Glutamatergic neuron (in vitro differentiated cells): ENCODE results near the gene PLA2G2C. TPM values are rescaled to one million over a fixed set of nuclear protein-coding genes. Genes with fewer than 3 reads are reported as not detected.

Experiments used
- DNase-seq: peaks from one replicate; pipeline ENCODE4 v3.0.0; 2022
- H3K27ac Mint-ChIP-seq: one replicate; pipeline ENCODE4 v1.8.0; 2020; ENCODE audit warnings: mild to moderate bottlenecking, mixed read lengths, inconsistent platforms; ENCODE audit not compliant: unreplicated experiment
- H3K27me3 Mint-ChIP-seq: one replicate; pipeline ENCODE4 v1.8.0; 2020; ENCODE audit warnings: mild to moderate bottlenecking, moderate library complexity, mixed read lengths, inconsistent platforms; ENCODE audit not compliant: unreplicated experiment
- H3K36me3 Mint-ChIP-seq: one replicate; pipeline ENCODE4 v1.8.0; 2020; ENCODE audit warnings: mild to moderate bottlenecking, mixed read lengths, inconsistent platforms; ENCODE audit not compliant: unreplicated experiment
- H3K4me1 Mint-ChIP-seq: one replicate; pipeline ENCODE4 v1.8.0; 2020; ENCODE audit warnings: mild to moderate bottlenecking, low read depth, mixed read lengths, inconsistent platforms; ENCODE audit not compliant: unreplicated experiment
- H3K4me3 Mint-ChIP-seq: one replicate; pipeline ENCODE4 v1.8.0; 2020; ENCODE audit warnings: mild to moderate bottlenecking, mixed read lengths, inconsistent platforms; ENCODE audit not compliant: unreplicated experiment
- H3K9me3 Mint-ChIP-seq: one replicate; pipeline ENCODE4 v1.8.0; 2020; ENCODE audit warnings: mild to moderate bottlenecking, moderate library complexity, mixed read lengths, inconsistent platforms; ENCODE audit not compliant: unreplicated experiment
- total RNA-seq: library from RNA; stranded (reverse); fragmentation: NEBNext Ultra II Directional; extraction: Animal tissue kit (Norgen Biotek cat#: 25700); gene quantifications from one replicate; pipeline ENCODE4 v1.2.1, GENCODE V29; 2021; ENCODE audit not compliant: unreplicated experiment
- TF ChIP-seq, protein P1 (sequence below): fragments of 200-600 bp; sonication (generic); IDR thresholded peaks from one replicate; pipeline ENCODE4 v1.5.0; 2021; ENCODE audit not compliant: partially characterized antibody, unreplicated experiment

The PLA2G2C gene
- total RNA-seq, 1 donor from 2014 or later = not detected

DNA sequence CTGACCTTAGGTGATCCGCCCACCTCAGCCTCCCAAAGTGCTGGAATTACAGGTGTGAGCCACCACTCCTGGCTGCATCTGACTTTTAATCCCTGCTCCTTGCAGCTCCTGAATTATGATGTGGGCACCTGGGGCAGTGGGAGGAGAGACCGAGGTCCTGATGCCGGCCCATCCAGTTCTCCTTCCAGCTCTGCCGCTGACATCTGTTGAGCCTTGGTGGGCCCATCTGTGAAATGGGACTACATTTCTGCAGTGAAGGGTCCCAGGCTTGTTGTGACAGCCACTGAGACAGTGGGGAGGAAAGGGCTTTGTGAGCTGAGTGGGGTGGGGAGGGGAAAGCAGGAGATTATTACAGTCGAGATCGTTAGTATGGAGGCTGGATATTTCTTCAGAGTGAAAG, 35.3 kb downstream of the PLA2G2C start:
- H3K9me3 Mint-ChIP-seq = peaks cover 3% of the 10 kb centered on the region
- peaks cover 6% of the 10 kb centered on the region for H3K4me1 Mint-ChIP-seq
- no peaks in the 10 kb centered on the region for H3K36me3 Mint-ChIP-seq
- no peak overlapping the region for H3K27ac Mint-ChIP-seq
- peak; percentile 7 for DNase-seq
- TF ChIP-seq, protein P1, sequence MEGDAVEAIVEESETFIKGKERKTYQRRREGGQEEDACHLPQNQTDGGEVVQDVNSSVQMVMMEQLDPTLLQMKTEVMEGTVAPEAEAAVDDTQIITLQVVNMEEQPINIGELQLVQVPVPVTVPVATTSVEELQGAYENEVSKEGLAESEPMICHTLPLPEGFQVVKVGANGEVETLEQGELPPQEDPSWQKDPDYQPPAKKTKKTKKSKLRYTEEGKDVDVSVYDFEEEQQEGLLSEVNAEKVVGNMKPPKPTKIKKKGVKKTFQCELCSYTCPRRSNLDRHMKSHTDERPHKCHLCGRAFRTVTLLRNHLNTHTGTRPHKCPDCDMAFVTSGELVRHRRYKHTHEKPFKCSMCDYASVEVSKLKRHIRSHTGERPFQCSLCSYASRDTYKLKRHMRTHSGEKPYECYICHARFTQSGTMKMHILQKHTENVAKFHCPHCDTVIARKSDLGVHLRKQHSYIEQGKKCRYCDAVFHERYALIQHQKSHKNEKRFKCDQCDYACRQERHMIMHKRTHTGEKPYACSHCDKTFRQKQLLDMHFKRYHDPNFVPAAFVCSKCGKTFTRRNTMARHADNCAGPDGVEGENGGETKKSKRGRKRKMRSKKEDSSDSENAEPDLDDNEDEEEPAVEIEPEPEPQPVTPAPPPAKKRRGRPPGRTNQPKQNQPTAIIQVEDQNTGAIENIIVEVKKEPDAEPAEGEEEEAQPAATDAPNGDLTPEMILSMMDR = no peak
- H3K27me3 Mint-ChIP-seq = peaks cover 1% of the 10 kb centered on the region
- no peak overlapping the region for H3K4me3 Mint-ChIP-seq

DNA sequence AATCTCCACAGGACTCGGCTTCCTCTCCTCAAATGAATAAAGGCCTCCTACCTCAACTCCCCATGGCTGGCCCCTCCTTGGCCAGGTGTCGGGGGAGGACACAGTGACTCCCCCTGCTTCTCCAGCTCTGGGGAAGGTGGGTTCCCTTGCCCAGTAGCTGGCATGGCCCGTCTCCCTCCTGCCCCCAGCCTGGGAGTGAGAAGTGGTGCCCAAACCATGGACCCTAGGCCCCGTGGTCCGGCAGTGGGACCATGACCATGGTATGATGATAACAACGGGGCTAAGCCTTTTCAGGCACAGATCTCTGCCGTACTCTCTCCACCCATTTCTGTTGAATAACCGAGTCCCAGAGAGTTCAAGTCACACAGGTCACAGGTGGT, 36.0 kb downstream of the PLA2G2C start:
- Mint-ChIP-seq H3K9me3 (peaks cover 1% of the 10 kb centered on the region), H3K4me3 (no peak overlapping the region), H3K36me3 (no peaks in the 10 kb centered on the region), H3K27ac (no peak overlapping the region), H3K4me1 (no peaks in the 10 kb centered on the region), H3K27me3 (peaks cover 1% of the 10 kb centered on the region)
- TF ChIP-seq, protein P1 = no peak
- DNase-seq = no peak

DNA sequence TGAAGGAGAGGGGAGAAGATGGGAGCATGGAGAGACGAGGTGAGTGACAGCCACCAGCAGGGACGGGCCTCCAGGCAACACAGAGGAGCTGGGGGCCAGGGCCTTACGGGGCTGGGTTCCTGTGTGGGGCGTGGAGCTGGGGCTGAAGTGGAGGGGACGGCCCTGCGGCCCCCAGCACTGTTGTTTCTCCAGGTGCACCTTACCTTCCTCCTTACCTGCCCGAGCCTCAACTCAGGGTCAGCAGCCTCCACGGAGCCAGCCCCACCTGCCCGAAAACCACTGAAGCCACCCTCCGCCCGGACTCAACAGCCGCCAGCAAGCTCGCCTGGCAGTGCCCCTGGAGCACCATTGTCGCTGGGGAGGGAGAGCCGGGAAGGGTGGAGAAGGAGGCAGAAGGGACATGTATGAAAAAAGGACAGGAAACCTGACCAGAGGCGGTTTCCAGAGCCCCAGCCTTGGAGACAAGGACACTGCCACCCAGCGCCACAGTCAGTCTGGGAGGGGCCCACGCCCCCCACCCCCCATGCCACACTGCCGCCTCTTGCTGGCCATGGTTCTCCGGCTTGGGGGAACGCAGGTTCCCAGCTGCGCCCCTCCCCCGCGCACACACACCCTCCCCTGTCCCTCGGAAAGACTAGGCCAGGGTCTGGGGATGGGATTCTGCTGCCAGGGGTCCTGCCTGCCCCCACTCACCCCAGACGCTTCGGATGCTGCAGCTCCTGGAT, 36.6 kb downstream of the PLA2G2C start:
- H3K4me1 Mint-ChIP-seq = no peaks in the 10 kb centered on the region
- H3K9me3 Mint-ChIP-seq = peaks cover 1% of the 10 kb centered on the region
- H3K4me3 Mint-ChIP-seq = no peak overlapping the region
- DNase-seq = peak; percentile 12
- H3K36me3 Mint-ChIP-seq = no peaks in the 10 kb centered on the region
- H3K27me3 Mint-ChIP-seq = peaks cover 1% of the 10 kb centered on the region
- TF ChIP-seq, protein P1 = no peak
- no peak overlapping the region for H3K27ac Mint-ChIP-seq

DNA sequence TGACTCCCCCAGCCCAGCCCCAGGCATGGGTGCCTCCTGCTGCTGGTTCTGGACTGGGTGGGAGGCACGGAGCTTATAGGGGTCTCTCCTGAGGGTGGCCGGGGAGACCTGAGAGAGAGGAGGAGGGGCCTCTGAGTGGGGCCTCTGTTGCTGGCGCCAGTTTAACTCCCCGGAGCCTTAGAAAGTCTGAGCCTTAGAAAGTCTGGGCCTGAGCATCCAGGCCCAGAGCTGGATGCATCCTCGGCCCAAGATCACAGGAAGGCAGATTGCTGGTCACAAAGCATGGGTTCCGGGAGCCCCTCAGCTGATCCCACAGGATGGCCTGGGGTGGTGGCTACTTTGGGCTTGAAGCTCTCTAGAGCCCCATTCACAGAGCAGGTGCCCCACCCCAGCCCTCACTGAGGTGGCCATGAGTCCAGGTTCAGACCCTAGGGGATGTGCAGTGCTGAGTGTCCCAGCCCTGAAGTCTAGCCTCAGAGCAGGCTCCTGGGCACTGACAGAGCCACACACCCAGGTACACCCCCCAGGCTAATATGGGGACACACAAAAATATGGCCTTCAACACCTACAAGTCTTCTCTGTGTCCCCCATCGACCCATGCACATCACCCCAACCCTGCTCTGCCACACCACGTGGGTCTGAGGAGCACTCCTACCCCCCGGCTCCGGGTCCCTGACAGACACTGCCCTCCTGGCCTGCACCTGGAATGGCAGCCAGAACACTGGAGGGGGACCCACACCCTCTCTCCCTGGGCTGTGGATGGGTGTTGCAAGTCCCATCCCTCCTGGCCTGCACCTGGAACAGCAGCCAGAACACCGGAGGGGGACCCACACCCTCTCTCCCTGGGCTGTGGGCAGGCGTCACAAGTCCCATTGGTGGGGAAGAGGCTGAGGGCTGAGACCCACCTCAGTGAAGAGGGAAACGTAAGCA, 37.5 kb downstream of the PLA2G2C start:
- no peak overlapping the region for H3K27ac Mint-ChIP-seq
- H3K4me1 Mint-ChIP-seq = no peaks in the 10 kb centered on the region
- H3K27me3 Mint-ChIP-seq = peaks cover 5% of the 10 kb centered on the region
- TF ChIP-seq, protein P1 = no peak
- H3K4me3 Mint-ChIP-seq = no peak overlapping the region
- DNase-seq = peak; percentile 9
- no peaks in the 10 kb centered on the region for H3K36me3 Mint-ChIP-seq
- H3K9me3 Mint-ChIP-seq = peaks cover 1% of the 10 kb centered on the region
